GM18519 (cell line): Measurements from ENCODE around the gene NDUFV2.

Experiments used
- ATAC-seq: cut with Tn5 transposase; IDR thresholded peaks from one replicate; pipeline ENCODE4 v1.9.1; 2021; ENCODE audit warnings: mild to moderate bottlenecking, moderate library complexity; ENCODE audit not compliant: unreplicated experiment, low FRiP score

The NDUFV2 gene

DNA sequence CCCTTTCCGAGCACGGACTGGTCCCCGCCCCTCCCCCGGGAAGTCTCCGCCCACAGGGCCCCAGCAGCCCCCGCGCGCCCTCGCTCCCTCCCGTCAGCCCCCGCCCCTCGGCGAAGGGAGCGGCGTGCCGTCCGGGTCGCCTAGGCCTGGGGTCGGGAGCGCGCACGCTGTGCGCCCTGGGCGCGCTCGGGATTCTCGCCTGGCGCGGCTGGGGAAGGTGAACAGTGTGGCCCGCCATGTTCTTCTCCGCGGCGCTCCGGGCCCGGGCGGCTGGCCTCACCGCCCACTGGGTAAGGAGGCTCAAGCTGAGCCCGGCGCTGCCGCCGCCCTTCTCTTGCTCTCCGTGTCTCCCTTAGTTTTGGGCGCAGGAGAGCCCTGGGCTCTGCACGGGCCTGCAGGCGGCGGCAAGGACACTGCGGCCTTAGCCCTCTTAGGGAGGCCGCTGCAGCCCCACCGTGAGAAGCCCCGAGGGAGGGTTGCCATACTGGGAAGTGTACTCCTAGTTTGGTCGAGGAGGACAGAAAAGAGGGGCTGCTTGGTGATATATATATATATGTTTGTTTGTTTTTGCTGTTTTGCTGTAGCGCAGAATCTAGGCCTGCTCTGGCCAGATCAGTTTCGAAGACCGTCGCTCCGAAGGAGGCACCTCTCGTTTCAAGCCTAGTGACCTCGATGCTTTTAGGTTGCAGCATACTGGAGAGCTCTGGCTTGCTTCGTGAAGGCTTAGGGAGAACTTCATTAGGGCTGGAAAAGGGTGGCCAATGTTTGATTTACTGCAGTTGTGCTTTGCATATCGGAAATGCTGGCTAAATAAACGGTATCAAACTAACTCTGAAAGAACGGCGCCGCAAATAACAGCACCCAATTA, at the start of gene NDUFV2:
Gene NDUFV2, plus strand, starts transcription at position 192 of the 868 bp plus-strand sequence. Its CDS starts 45 bp downstream, at position 237.
- ATAC-seq, result peak; percentile 87

DNA sequence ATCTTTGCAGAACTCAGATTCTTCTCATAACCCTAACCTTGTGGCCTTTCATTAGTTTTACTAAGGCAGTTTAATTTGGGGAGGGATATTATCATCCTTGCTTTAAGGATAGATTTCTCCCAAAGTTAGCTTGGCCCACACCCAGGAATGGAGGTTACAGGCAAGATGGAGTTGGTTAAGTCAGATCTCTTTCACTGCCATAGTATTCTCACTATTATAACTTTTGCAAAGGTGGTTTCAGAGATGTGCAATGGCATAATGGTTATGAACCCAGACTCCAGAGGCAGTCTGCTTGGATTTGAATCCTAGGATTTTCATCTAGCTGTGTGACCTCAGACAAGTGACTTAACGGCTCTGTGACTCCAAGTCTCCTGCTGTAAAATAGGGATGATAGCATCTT, 48.7 kb upstream of the NDUFV2 start:
- ATAC-seq, result no peak

DNA sequence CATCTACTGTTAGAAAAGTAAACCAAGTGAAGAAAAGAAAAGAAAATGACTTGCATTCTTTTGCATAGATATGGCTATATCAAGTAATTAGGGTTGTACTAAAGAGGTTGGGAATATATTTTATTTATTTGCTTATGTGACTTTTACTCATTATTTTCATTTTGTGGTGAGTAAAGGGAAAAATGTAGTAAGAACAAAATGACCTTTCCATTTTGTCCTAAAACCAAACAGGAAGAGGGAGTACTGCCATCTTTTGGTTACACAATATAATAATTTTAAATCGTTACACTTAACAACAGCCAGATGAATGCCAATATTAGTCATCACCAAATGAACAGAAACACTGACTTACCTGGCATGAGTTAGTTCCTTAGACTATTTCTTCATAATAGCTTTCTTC, 47.3 kb upstream of the NDUFV2 start:
- no peak for ATAC-seq

- ATAC-seq, result no peak
Measured at GRCh38 chr18:9055626-9056025, 46.9 kb upstream of the NDUFV2 start.

- no peak for ATAC-seq
Measured at GRCh38 chr18:9057646-9058045, 44.9 kb upstream of the NDUFV2 start.

GRCh38 chr18:9058406-9058805, 44.1 kb upstream of the NDUFV2 start:
- no peak for ATAC-seq

DNA sequence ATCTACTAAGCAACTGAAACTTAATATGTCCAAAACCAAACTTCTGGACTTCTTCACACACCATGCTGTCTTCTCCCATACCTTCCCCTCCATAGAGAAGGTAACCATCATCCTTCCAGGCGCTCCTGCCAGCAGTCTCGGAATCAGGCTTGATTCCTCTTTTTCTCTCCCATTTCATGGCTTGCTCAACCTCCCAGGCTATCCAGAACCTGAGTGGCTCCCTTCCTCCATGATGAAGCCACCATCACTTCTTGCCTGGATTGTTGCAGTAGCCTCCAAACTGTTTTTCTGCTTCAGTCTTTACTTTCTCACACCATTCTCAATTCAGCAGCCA, 40.1 kb upstream of the NDUFV2 start:
- no peak for ATAC-seq

DNA sequence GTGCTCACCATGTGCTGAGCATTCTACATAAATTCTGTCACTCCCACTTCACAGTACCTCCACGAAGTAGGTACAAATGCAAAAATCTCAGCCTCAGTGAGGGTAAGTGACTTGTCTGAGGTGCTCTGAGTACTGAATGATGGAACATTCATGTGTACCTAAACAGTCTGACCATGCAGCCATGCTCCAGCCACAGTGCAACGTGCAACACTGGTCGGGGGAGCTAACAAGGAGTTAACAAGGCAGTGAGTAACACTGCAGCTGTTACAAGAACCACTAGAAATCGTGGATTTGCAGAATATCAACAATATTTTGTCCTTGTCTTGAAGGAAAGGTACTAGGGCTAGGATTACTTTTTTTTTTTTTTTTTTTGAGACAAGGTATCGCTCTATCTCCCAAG, 36.6 kb upstream of the NDUFV2 start:
- no peak for ATAC-seq

DNA sequence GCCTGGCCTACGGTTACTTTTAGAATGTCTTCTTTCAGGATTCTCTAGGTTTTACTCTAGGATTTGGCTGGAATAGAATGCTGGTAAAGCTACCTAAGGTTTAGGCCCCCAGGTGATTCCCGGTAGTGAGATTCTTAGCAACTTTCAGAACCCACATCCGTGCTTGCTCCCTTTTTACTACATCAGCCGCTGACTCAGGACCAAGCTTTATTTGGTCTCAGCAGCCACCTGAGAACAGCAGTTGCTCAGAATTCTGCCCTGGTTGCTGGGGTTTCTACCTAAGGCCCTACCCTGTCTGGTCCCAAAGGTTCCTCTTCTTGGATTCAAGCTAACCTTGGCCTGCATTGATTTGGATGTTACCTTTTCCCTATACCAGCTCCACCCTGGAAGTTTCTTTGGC, 36.1 kb upstream of the NDUFV2 start:
- ATAC-seq, result no peak

- peak; percentile 55 for ATAC-seq
Measured at GRCh38 chr18:9066817-9067306, 35.6 kb upstream of the NDUFV2 start.

DNA sequence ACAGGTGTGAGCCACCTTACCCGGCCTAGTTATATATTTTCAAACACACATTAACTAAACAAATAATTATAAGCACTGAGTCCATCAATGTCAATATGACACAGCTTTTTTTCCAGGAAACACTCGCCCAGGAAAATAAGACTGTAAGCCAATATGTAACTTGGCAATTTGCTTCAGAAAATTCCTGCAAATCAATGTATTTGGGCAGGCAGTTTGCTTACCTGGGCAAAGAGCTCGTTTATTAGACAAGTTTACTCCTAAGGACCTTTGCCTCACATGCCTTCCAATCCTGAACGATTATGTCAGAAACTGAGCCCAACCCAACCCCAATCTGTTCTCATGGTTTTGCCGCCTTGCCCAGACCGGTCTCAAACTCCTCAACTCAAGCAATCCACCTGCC, 34.7 kb upstream of the NDUFV2 start:
- ATAC-seq, result no peak

- no peak for ATAC-seq
Measured at GRCh38 chr18:9068346-9068745, 34.2 kb upstream of the NDUFV2 start.

DNA sequence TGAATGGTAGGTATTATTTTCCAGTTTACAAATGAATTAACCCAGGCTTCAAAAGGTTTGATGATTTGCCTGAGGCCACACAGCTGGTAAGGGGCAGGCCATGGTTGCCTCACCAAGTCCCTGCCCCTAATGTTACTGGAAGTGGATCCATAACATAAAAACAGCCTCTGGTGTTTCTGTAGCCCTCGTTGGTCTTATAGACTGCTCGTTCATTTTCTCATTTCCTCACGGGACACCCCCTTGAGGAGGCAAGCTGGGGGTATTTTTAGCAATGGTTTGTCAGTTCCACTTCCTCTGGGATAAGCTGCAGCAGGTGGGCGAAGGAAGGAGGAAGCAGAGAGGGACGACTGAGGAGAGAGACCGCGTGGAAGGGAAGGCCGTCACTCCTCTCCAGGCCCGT, 32.9 kb upstream of the NDUFV2 start:
- ATAC-seq, result no peak

DNA sequence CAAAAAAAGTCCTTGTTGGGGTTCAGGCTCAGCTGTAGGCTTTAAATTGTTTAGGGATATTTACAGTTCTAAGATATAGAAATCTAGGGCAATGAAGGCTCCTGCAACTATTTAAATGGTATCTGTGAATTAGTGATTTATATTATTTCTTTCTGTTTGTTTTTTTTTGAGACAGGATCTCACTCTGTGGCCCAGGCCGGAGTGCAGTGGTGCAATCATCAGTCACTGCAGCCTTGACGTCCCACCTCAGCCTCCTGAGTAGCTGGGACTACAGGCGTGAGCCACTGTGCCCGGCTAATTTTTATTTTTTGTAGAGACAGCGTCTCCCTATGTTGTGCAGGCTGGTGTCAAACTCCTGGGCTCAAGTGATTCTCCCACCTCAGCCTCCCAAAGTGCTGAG, 32.3 kb upstream of the NDUFV2 start:
- ATAC-seq, result no peak

- no peak for ATAC-seq
Measured at GRCh38 chr18:9079818-9080528, 22.5 kb upstream of the NDUFV2 start.

DNA sequence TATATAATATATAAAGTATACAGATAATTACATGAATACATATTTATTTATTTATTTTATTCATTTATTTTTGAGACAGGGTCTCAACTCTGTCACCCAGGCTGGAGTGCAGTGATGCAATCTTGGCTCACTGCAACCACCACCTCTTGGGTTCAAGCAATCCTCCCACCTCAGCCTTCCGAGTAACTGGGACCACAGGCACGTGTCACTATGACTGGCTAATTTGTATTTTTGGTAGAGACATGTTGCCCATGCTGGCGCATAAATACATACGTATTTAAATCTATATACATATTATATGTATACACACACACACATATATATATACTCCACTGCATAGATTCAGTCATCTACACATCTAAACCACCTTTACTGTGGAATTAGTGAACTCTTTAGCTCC, 20.6 kb upstream of the NDUFV2 start:
- no peak for ATAC-seq

GRCh38 chr18:9082711-9083510, 19.6 kb upstream of the NDUFV2 start:
- ATAC-seq, result peak; percentile 84

- no peak for ATAC-seq
Measured at GRCh38 chr18:9086015-9086414, 16.5 kb upstream of the NDUFV2 start.

DNA sequence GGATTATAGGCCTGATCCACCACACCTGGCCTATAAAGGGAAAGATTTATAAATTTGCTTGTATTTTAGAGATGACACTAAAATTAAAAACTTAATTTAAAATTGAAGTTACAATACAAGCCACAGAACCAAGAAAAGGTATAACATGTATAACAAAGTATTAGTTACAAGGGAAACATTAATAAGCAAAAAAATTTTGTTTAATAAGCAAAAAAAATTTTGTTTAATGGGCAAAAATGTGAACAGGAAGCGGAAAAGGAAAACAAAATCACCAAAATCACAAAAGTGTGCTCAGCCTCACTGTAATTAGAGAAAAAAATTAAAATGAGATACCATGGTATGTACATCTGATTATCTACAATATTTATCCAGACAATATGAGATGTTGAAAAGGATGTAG, 15.9 kb upstream of the NDUFV2 start:
- no peak for ATAC-seq

DNA sequence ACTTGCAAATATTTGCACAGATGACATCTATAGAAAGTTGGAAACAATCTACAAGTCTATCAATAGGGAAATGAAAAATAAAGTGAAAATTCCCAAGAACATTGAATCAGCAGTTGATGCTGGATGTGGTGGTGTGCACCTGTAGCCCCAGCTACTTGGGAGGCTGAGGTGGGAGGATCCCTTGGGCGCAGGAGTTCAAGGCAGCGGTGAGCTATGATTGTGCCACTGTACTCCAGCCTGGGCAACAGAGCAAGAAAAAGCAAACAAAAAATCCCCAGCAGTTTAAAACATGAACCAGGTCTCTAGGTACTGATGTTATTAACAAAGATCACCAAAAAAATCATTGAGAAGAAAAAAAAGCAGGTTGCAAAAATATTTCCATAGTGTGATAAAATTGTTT, 15.4 kb upstream of the NDUFV2 start:
- no peak for ATAC-seq

DNA sequence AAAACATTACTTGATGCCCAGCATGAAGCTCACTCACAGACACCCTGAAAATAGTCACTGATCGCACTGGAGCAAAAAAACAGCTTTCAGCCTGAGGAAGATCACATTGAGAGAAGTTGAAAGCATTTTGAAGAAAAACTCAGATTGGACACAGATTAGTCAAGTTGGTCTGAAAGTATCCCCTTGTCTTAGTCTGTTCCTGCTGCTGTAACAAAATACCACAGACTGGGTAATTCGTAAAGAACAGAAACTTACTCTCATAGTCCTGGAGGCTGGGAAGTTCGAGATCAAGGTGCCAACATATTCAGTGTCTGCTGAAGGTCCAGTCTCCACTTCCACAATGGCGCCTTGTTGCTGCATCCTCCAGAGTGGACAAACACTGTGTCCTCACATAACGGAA, 14.2 kb upstream of the NDUFV2 start:
- ATAC-seq, result no peak
